Measurements from ENCODE around the gene KRT24.

DNA sequence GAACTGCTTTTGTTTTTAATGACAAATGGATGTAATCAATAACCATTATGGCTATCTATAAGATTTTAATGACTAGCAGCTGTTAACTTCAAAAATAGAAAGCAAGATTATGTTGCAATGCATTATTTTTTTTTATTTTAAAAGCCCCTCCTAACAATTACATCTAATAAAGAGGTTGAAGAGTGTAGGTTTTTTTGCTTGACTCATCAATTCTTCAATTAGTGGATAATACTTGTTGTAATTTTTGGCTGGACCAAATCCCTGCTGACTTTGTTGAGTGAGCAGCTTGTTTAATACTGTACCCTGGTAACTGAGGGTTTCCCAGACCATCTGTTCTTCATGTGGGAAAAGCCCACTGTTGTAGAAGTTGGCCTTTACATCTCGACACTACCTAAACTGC lies 27.4 kb upstream of the KRT24 start:
- TF ChIP-seq, protein P1, sequence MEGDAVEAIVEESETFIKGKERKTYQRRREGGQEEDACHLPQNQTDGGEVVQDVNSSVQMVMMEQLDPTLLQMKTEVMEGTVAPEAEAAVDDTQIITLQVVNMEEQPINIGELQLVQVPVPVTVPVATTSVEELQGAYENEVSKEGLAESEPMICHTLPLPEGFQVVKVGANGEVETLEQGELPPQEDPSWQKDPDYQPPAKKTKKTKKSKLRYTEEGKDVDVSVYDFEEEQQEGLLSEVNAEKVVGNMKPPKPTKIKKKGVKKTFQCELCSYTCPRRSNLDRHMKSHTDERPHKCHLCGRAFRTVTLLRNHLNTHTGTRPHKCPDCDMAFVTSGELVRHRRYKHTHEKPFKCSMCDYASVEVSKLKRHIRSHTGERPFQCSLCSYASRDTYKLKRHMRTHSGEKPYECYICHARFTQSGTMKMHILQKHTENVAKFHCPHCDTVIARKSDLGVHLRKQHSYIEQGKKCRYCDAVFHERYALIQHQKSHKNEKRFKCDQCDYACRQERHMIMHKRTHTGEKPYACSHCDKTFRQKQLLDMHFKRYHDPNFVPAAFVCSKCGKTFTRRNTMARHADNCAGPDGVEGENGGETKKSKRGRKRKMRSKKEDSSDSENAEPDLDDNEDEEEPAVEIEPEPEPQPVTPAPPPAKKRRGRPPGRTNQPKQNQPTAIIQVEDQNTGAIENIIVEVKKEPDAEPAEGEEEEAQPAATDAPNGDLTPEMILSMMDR (IDR thresholded peaks at IDR 0.05; ENCODE audit: low read depth, low read length, missing input control), result no peak
- TF ChIP-seq TAF1 (conservative IDR thresholded peaks at IDR 0.05) (no peak), EGR1 (IDR thresholded peaks at IDR 0.05; ENCODE audit: low read depth in 2 of 2) (no peak), YY1 (IDR thresholded peaks at IDR 0.05) (no peak), ZBTB33 (IDR thresholded peaks at IDR 0.05) (no peak), MAX (IDR thresholded peaks at IDR 0.05) (no peak), RXRA (IDR thresholded peaks at IDR 0.05) (no peak), GABPA (IDR thresholded peaks at IDR 0.05 in 1 of 2, conservative IDR thresholded peaks at IDR 0.05 in 1 of 2) (no peak), JUND (IDR thresholded peaks at IDR 0.05) (no peak)
